Activated naive CD4-positive, alpha-beta T cell treated with anti-CD3 and anti-CD28 coated beads, Interleukin-2, amount 50 U/mL, for 16 hours (primary cell): ENCODE measurements around the gene STX10.
"Not testable (repeated sequence)": the region's sequence is repeated elsewhere in the genome, so short reads cannot be mapped to it uniquely, and the experiment has no call there.

Experiments used
- DNase-seq: peaks from one replicate; pipeline ENCODE4 v3.0.0-alpha.2; 2020

Gene STX10

GRCh38 chr19:13150187-13150930, at the start of gene STX10, which contains the start of gene IER2:
Gene STX10 (minus strand): TSS chr19:13150375. CDS start chr19:13150173, 202 bp downstream.
Gene IER2 (plus strand): TSS chr19:13150411. CDS start chr19:13153187, 2,776 bp downstream.
- DNase-seq = peak; percentile 94

GRCh38 chr19:13198634-13199033, 48.5 kb upstream of the STX10 start:
- no peak for DNase-seq

GRCh38 chr19:13195678-13196077, 45.5 kb upstream of the STX10 start:
- DNase-seq = peak; percentile 52

GRCh38 chr19:13190781-13191540, 40.8 kb upstream of the STX10 start:
- no peak for DNase-seq

- DNase-seq = no peak
These were observed 39.4 kb upstream of the STX10 start for GRCh38 chr19:13189600-13189999.

GRCh38 chr19:13187419-13187818, 37.2 kb upstream of the STX10 start:
- no peak for DNase-seq

GRCh38 chr19:13186688-13187087, 36.5 kb upstream of the STX10 start:
- DNase-seq = not testable (repeated sequence)

GRCh38 chr19:13185763-13186657, 35.8 kb upstream of the STX10 start:
- DNase-seq = not testable (repeated sequence)

- not testable (repeated sequence) for DNase-seq
These were observed 34.8 kb upstream of the STX10 start for GRCh38 chr19:13184926-13185325.

- peak; percentile 38 for DNase-seq
These were observed 31.7 kb upstream of the STX10 start for GRCh38 chr19:13181747-13182388.

GRCh38 chr19:13178291-13178690, 28.1 kb upstream of the STX10 start:
- DNase-seq = not testable (repeated sequence)

GRCh38 chr19:13177584-13177983, 27.4 kb upstream of the STX10 start:
- not testable (repeated sequence) for DNase-seq

- no peak for DNase-seq
These were observed 26.2 kb upstream of the STX10 start for GRCh38 chr19:13176345-13176744.

GRCh38 chr19:13173139-13173737, 23.1 kb upstream of the STX10 start:
- DNase-seq = no peak

- peak; percentile 84 for DNase-seq
These were observed 22.4 kb upstream of the STX10 start for GRCh38 chr19:13172346-13173138.

GRCh38 chr19:13171146-13171545, 21.0 kb upstream of the STX10 start:
- DNase-seq = no peak

- no peak for DNase-seq
These were observed 19.6 kb upstream of the STX10 start for GRCh38 chr19:13169769-13170168.

GRCh38 chr19:13166151-13166550, 16.0 kb upstream of the STX10 start:
- not testable (repeated sequence) for DNase-seq

GRCh38 chr19:13165162-13165997, 15.2 kb upstream of the STX10 start:
- no peak for DNase-seq
